Upper lobe of left lung (tissue), 4 donors: ENCODE measurements around the gene ITIH1.

Experiments
- CTCF ChIP-seq, 6 experiments: fragments of 450-650 bp in 4 of 6; fragments of 200-600 bp in 2 of 6; sonication (generic) in 2 of 6; IDR thresholded peaks; one replicate each; pipeline ENCODE4 v1.5.1; 2016 to 2019; ENCODE audit warnings: antibody characterized with exemption in 6 of 6
- POLR2A ChIP-seq, 4 donors: fragments of 450-650 bp; IDR thresholded peaks; one replicate each; pipeline ENCODE4 v1.5.1; 2016 to 2017; ENCODE audit warnings: antibody characterized with exemption in 4 of 4, mild to moderate bottlenecking in 2 of 4
- POLR2AphosphoS5 ChIP-seq, 2 donors: sonication (generic); formaldehyde crosslinking; IDR thresholded peaks; one replicate each; pipeline ENCODE4 v1.5.1; 2017; ENCODE audit warnings: antibody characterized with exemption in 2 of 2

GRCh38 chr3:52783211-52783555 lies 5.8 kb downstream of the ITIH1 start:
- TF ChIP-seq CTCF (IDR thresholded peaks at IDR 0.05) (no peak), POLR2A (IDR thresholded peaks at IDR 0.05) (no peak), POLR2AphosphoS5 (IDR thresholded peaks at IDR 0.05) (no peak)
